HCT116 (cell line): ENCODE measurements around the gene MAP1LC3B. TPM values are rescaled to one million over a fixed set of nuclear protein-coding genes. Genes with fewer than 3 reads are reported as not detected.

Experiments
- ATAC-seq: fragments of 200-7000 bp; cut with Tn5 transposase; 2 replicates; pipeline ENCODE4 v1.9.1; 2020; ENCODE audit warnings: mild to moderate bottlenecking, moderate library complexity
- BruUV-seq: library from RNA; stranded (reverse); fragments of 400-500 nt; replicated peaks from 2 replicates; lab custom pipeline; 2021; lab: Mats Ljungman, UMichigan
- CTCF ChIA-PET: fragments of 300-600 bp; sonication (Branson Sonifier 250); formaldehyde crosslinking; loops from one replicate; lab custom pipeline; 2021; ENCODE audit warnings: antibody characterized with exemption; lab: Charles Lee
- POLR2A ChIA-PET: fragments of 300-600, 350-600 bp; sonication (Branson Sonifier 250); formaldehyde crosslinking; loops from one replicate; lab custom pipeline; 2021; ENCODE audit warnings: antibody characterized with exemption; lab: Charles Lee
- RAD21 ChIA-PET, 2 experiments: fragments of 300-600 bp; sonication (Branson Sonifier 250); formaldehyde crosslinking; loops; one replicate each; lab custom pipeline; 2023; ENCODE audit warnings: low total read pairs in 2 of 2; ENCODE audit not compliant: uncharacterized antibody in 2 of 2, unreplicated experiment in 2 of 2, low non-redundant PET in 1 of 2; lab: Charles Lee
- DNase-seq: peaks from one replicate; pipeline ENCODE4 v3.0.0-alpha.2; 2010; ENCODE audit warnings: low read depth, low spot score
- H2AFZ ChIP-seq: fragments of 200-600 bp; shearing (Covaris generic), sonication (generic); 2 replicates; pipeline ENCODE4 v1.6.1; 2017; ENCODE audit warnings: low read depth, mixed run types, mixed read lengths, antibody characterized with exemption, low read length; ENCODE audit not compliant: poor library complexity, severe bottlenecking
- H3K27ac ChIP-seq: 2 replicates; pipeline ENCODE4 v1.5.1; 2012; ENCODE audit warnings: low read depth, low read length
- H3K27me3 ChIP-seq: fragments of 200-600 bp; sonication (generic); 2 replicates; pipeline ENCODE4 v1.6.1; 2016; ENCODE audit warnings: mixed run types, low read length, mixed read lengths; ENCODE audit not compliant: insufficient read depth
- H3K36me3 ChIP-seq, 2 experiments: fragments of 200-500 bp in 1 of 2; fragments of 200-600 bp in 1 of 2; sonication (Bioruptor generic) in 1 of 2; sonication (generic) in 1 of 2; 2 replicates each; pipeline versions ENCODE4 v1.5.1 to v1.6.1; 2014 to 2016; ENCODE audit warnings: low read length in 2 of 2, inconsistent platforms in 1 of 2, mixed read lengths in 1 of 2, mixed run types in 1 of 2; ENCODE audit not compliant: insufficient read depth in 2 of 2, control insufficient read depth in 1 of 2
- H3K4me1 ChIP-seq, 2 experiments: fragments of 200-600 bp in 1 of 2; sonication (generic) in 1 of 2; 2 replicates each; pipeline versions ENCODE4 v1.5.1 to v1.6.1; 2012 to 2017; ENCODE audit warnings: low read length in 2 of 2, inconsistent platforms in 1 of 2, mild to moderate bottlenecking in 1 of 2, mixed read lengths in 1 of 2, mixed run types in 1 of 2, moderate library complexity in 1 of 2; ENCODE audit not compliant: insufficient read depth in 2 of 2, control insufficient read depth in 1 of 2
- H3K4me2 ChIP-seq: fragments of 200-600 bp; sonication (generic); 2 replicates; pipeline ENCODE4 v1.6.1; 2017; ENCODE audit warnings: mixed run types, low read length, mixed read lengths
- H3K4me3 ChIP-seq, 2 experiments: fragments of 200-600 bp in 1 of 2; sonication (generic) in 1 of 2; replicated peaks in 1 of 2; 2 replicates each; pipeline ENCODE4 v1.5.1; 2011 to 2016; ENCODE audit warnings: low read length in 2 of 2, control low read depth in 1 of 2, low read depth in 1 of 2, mild to moderate bottlenecking in 1 of 2, mixed read lengths in 1 of 2, mixed run types in 1 of 2
- H3K79me2 ChIP-seq: fragments of 200-600 bp; sonication (generic); 2 replicates; pipeline ENCODE4 v1.6.1; 2017; ENCODE audit warnings: mild to moderate bottlenecking, mixed run types, low read length, moderate library complexity, mixed read lengths; ENCODE audit not compliant: insufficient read depth
- H3K9ac ChIP-seq: fragments of 200-600 bp; sonication (generic); 2 replicates; pipeline ENCODE4 v1.6.1; 2016; ENCODE audit warnings: low read length, mixed read lengths
- H3K9me2 ChIP-seq: fragments of 200-600 bp; sonication (generic), shearing (Covaris generic); 2 replicates; pipeline ENCODE4 v1.6.1; 2017; ENCODE audit warnings: mixed run types, mild to moderate bottlenecking, moderate library complexity; ENCODE audit not compliant: insufficient read depth
- H3K9me3 ChIP-seq, 2 experiments: fragments of 200-500 bp in 1 of 2; fragments of 200-600 bp in 1 of 2; sonication (Bioruptor generic) in 1 of 2; sonication (generic) in 1 of 2; 2 replicates each; pipeline ENCODE4 v1.6.1; 2014 to 2017; ENCODE audit warnings: low read length in 2 of 2, mixed read lengths in 2 of 2, inconsistent platforms in 1 of 2, low read depth in 1 of 2, mild to moderate bottlenecking in 1 of 2, mixed run types in 1 of 2, moderate library complexity in 1 of 2; ENCODE audit not compliant: control insufficient read depth in 1 of 2, insufficient read depth in 1 of 2
- H4K20me1 ChIP-seq: fragments of 200-600 bp; sonication (generic), shearing (Covaris generic); 2 replicates; pipeline ENCODE4 v1.6.1; 2017; ENCODE audit warnings: mixed run types, mild to moderate bottlenecking, moderate library complexity; ENCODE audit not compliant: insufficient read depth
- CEBPB ChIP-seq: IDR thresholded peaks from 2 replicates; pipeline ENCODE4 v1.6.1; 2012; ENCODE audit warnings: low read depth
- CTCF ChIP-seq, 3 experiments: fragments of 200-600 bp in 1 of 3; sonication (generic) in 1 of 3; IDR thresholded peaks in 2 of 3; conservative IDR thresholded peaks in 1 of 3; 2 replicates each; pipeline ENCODE4 v1.5.1; 2012 to 2017; ENCODE audit warnings: low read depth in 2 of 3, low read length in 2 of 3, antibody characterized with exemption in 1 of 3, borderline replicate concordance in 1 of 3, control low read depth in 1 of 3, mild to moderate bottlenecking in 1 of 3, mixed read lengths in 1 of 3, mixed run types in 1 of 3, moderate library complexity in 1 of 3; ENCODE audit not compliant: insufficient read depth in 1 of 3
- EGR1 ChIP-seq: IDR thresholded peaks from 2 replicates; pipeline ENCODE4 v1.6.1; 2012; ENCODE audit warnings: low read depth
- ELF1 ChIP-seq: IDR thresholded peaks from 2 replicates; pipeline ENCODE4 v1.6.1; 2012; ENCODE audit warnings: low read depth, borderline replicate concordance
- EZH2 ChIP-seq: fragments of 200-600 bp; sonication (generic); IDR thresholded peaks from 2 replicates; pipeline ENCODE4 v1.6.1; 2017; ENCODE audit warnings: antibody characterized with exemption, mixed run types
- EZH2phosphoT487 ChIP-seq: fragments of 200-600 bp; IDR thresholded peaks from 2 replicates; pipeline ENCODE4 v1.6.1; 2018; ENCODE audit warnings: antibody characterized with exemption, borderline replicate concordance
- FOSL1 ChIP-seq: IDR thresholded peaks from 2 replicates; pipeline ENCODE4 v1.6.1; 2012; ENCODE audit warnings: low read depth
- JUND ChIP-seq: IDR thresholded peaks from 2 replicates; pipeline ENCODE4 v1.6.1; 2012
- POLR2AphosphoS5 ChIP-seq: IDR thresholded peaks from 2 replicates; pipeline ENCODE4 v1.6.1; 2011; ENCODE audit warnings: mild to moderate bottlenecking, low read depth, low read length, moderate library complexity
- RAD21 ChIP-seq: IDR thresholded peaks from 2 replicates; pipeline ENCODE4 v1.6.1; 2012; ENCODE audit warnings: low read depth, mild to moderate bottlenecking
- REST ChIP-seq: IDR thresholded peaks from 2 replicates; pipeline ENCODE4 v1.6.1; 2012; ENCODE audit warnings: low read depth
- SIN3A ChIP-seq: IDR thresholded peaks from 2 replicates; pipeline ENCODE4 v1.6.1; 2012; ENCODE audit warnings: low read depth
- SRF ChIP-seq: IDR thresholded peaks from 2 replicates; pipeline ENCODE4 v1.6.1; 2012; ENCODE audit warnings: low read depth
- TCF7L2 ChIP-seq: IDR thresholded peaks from 2 replicates; pipeline ENCODE4 v1.7.0; 2011; ENCODE audit warnings: borderline replicate concordance, inconsistent platforms; ENCODE audit not compliant: insufficient read depth, insufficient read length; ENCODE audit errors: extremely low read depth
- intact Hi-C: fragments of 100-400 bp; cut with micrococcal nuclease; formaldehyde crosslinking; loops from 2 replicates; pipeline ENCODE4 v1.10.0; 2022
- total RNA-seq: library from RNA; stranded (reverse); gene quantifications from one replicate; pipeline ENCODE4 v1.2.1, GENCODE V29; 2021; ENCODE audit not compliant: unreplicated experiment
- TF ChIP-seq, protein P1 (sequence below): IDR thresholded peaks from 2 replicates; pipeline ENCODE4 v1.6.1; 2012
- TF ChIP-seq, protein P2 (sequence below): IDR thresholded peaks from 2 replicates; pipeline ENCODE4 v1.6.1; 2012

The MAP1LC3B gene
- total RNA-seq, 1 experiment from 2014 or later, result 93.8 TPM

GRCh38 chr16:87343753-87344050 lies 48.4 kb upstream of the MAP1LC3B start (continued):
- TF ChIP-seq SIN3A, result no peak
- TF ChIP-seq EZH2phosphoT487, result no peak
- TF ChIP-seq ELF1, result no peak
- TF ChIP-seq, protein P1, sequence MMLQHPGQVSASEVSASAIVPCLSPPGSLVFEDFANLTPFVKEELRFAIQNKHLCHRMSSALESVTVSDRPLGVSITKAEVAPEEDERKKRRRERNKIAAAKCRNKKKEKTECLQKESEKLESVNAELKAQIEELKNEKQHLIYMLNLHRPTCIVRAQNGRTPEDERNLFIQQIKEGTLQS, result no peak
- TF ChIP-seq EGR1, result no peak
- no peak for TF ChIP-seq CTCF (IDR thresholded peaks at IDR 0.05 in 2 of 3, conservative IDR thresholded peaks at IDR 0.05 in 1 of 3; ENCODE audit: borderline replicate concordance in 1 of 3, insufficient read depth in 1 of 3, low read depth in 2 of 3, low read length in 2 of 3)
- TF ChIP-seq POLR2AphosphoS5, result no peak
- no peak for TF ChIP-seq EZH2
- TF ChIP-seq RAD21, result no peak
- TF ChIP-seq TCF7L2, result no peak
- TF ChIP-seq SRF, result no peak
- TF ChIP-seq JUND, result no peak

- CTCF ChIA-PET, result no interaction called here
- H3K9me2 ChIP-seq, result no peaks in the 10 kb centered on the region
- H3K4me1 ChIP-seq, result no peaks in the 10 kb centered on the region; a peak in 1 of 4 replicates
- no peak overlapping the region for H3K27ac ChIP-seq
- H3K9ac ChIP-seq, result no peak overlapping the region
- intact Hi-C loops, result no loop called here
- ATAC-seq (no peak), DNase-seq (no peak)
- H4K20me1 ChIP-seq, result no peaks in the 10 kb centered on the region
- H2AFZ ChIP-seq, result no peak overlapping the region
- RAD21 ChIA-PET, result no interaction called here
- H3K79me2 ChIP-seq, result peaks cover 26% of the 10 kb centered on the region; the same call in 1 of the 2 replicates
- no peak overlapping the region for H3K4me2 ChIP-seq
- peaks cover 19 to 47% of the 10 kb centered on the region in 2 experiments; a peak in 3 of 4 replicates for H3K36me3 ChIP-seq
- no peaks in the 10 kb centered on the region for H3K27me3 ChIP-seq
- BruUV-seq, result no TSS peak
- no peaks in the 10 kb centered on the region for H3K9me3 ChIP-seq
- H3K4me3 ChIP-seq, result no peak overlapping the region
- POLR2A ChIA-PET, result no interaction called here
- TF ChIP-seq CEBPB (no peak), EGR1 (no peak), CTCF (IDR thresholded peaks at IDR 0.05 in 2 of 3, conservative IDR thresholded peaks at IDR 0.05 in 1 of 3; ENCODE audit: borderline replicate concordance in 1 of 3, insufficient read depth in 1 of 3, low read depth in 2 of 3, low read length in 2 of 3) (no peak), FOSL1 (no peak), JUND (no peak), EZH2phosphoT487 (no peak), ELF1 (no peak), SIN3A (no peak), TCF7L2 (no peak), REST (no peak)
- TF ChIP-seq, protein P2, sequence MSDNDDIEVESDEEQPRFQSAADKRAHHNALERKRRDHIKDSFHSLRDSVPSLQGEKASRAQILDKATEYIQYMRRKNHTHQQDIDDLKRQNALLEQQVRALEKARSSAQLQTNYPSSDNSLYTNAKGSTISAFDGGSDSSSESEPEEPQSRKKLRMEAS, result no peak
Observed at GRCh38 chr16:87344165-87344930, 47.8 kb upstream of the MAP1LC3B start.
